Ramos (cell line): Measurements from ENCODE around the gene SGF29.

ENCODE experiments used
- in situ Hi-C: fragments of 300-500 bp; cut with MboI; formaldehyde crosslinking; loops from one replicate; pipeline ENCODE4 v1.14.3; 2022; ENCODE audit warnings: low sequenced_read_pairs; ENCODE audit not compliant: unreplicated experiment

SGF29 gene

GRCh38 chr16:28531777-28532744 lies 21.7 kb upstream of the SGF29 start:
- in situ Hi-C loops: loop anchor here (25.0 kb wide), 1 partner anchor 195 kb away; no protein-coding TSS in a partner anchor

GRCh38 chr16:28532940-28533647 lies 20.6 kb upstream of the SGF29 start:
- in situ Hi-C loops: loop anchor here (25.0 kb wide), 1 partner anchor 196 kb away; no protein-coding TSS in a partner anchor

- in situ Hi-C loops: loop anchor here (25.0 kb wide), 1 partner anchor 197 kb away; no protein-coding TSS in a partner anchor
Observed at GRCh38 chr16:28534542-28535373, 19.0 kb upstream of the SGF29 start.

- in situ Hi-C loops: loop anchor here (25.0 kb wide), 1 partner anchor 200 kb away; no protein-coding TSS in a partner anchor
Observed at GRCh38 chr16:28537076-28537475, 16.6 kb upstream of the SGF29 start.

- in situ Hi-C loops: loop anchor here (25.0 kb wide), 1 partner anchor 201 kb away; no protein-coding TSS in a partner anchor
Observed at GRCh38 chr16:28537964-28538732, 15.6 kb upstream of the SGF29 start.

- in situ Hi-C loops: loop anchor here (25.0 kb wide), 1 partner anchor 202 kb away; no protein-coding TSS in a partner anchor
Observed at GRCh38 chr16:28538733-28539596, 14.8 kb upstream of the SGF29 start, which contains the start of gene NUPR1. TSS of gene NUPR1 (minus strand) at chr16:28538974. CDS start at chr16:28538907, 67 bp downstream.

GRCh38 chr16:28540346-28540745 lies 13.4 kb upstream of the SGF29 start:
- in situ Hi-C loops: loop anchor here (25.0 kb wide), 1 partner anchor 203 kb away; no protein-coding TSS in a partner anchor

- in situ Hi-C loops: loop anchor here (25.0 kb wide), 1 partner anchor 205 kb away; no protein-coding TSS in a partner anchor
Observed at GRCh38 chr16:28542646-28543045, 11.1 kb upstream of the SGF29 start.

GRCh38 chr16:28543072-28543471 lies 10.6 kb upstream of the SGF29 start:
- in situ Hi-C loops: loop anchor here (25.0 kb wide), 1 partner anchor 206 kb away; no protein-coding TSS in a partner anchor

GRCh38 chr16:28544998-28545397 lies 8.7 kb upstream of the SGF29 start:
- in situ Hi-C loops: loop anchor here (25.0 kb wide), 1 partner anchor 208 kb away; no protein-coding TSS in a partner anchor

GRCh38 chr16:28545964-28546363 lies 7.8 kb upstream of the SGF29 start:
- in situ Hi-C loops: loop anchor here (25.0 kb wide), 1 partner anchor 209 kb away; no protein-coding TSS in a partner anchor

GRCh38 chr16:28546626-28547025 lies 7.1 kb upstream of the SGF29 start:
- in situ Hi-C loops: loop anchor here (25.0 kb wide), 1 partner anchor 209 kb away; no protein-coding TSS in a partner anchor

- in situ Hi-C loops: loop anchor here (25.0 kb wide), 1 partner anchor 211 kb away; no protein-coding TSS in a partner anchor
Observed at GRCh38 chr16:28548306-28548802, 5.4 kb upstream of the SGF29 start.

- in situ Hi-C loops: loop anchor here (25.0 kb wide), 1 partner anchor 212 kb away; no protein-coding TSS in a partner anchor
Observed at GRCh38 chr16:28549301-28549899, 4.3 kb upstream of the SGF29 start.

GRCh38 chr16:28554634-28555423 lies 1.1 kb downstream of the SGF29 start:
- in situ Hi-C loops: no loop called here

GRCh38 chr16:28555561-28555960 lies 1.8 kb downstream of the SGF29 start:
- in situ Hi-C loops: no loop called here
